Tibial nerve (tissue), 4 donors: ENCODE results near the gene FGF18.

Experiments
- EP300 ChIP-seq, 2 donors: sonication (generic); formaldehyde crosslinking; IDR thresholded peaks; one replicate each; pipeline ENCODE4 v1.6.1; 2017; ENCODE audit warnings: antibody characterized with exemption in 2 of 2, mild to moderate bottlenecking in 1 of 2
- POLR2A ChIP-seq, 2 donors: fragments of 450-650 bp; IDR thresholded peaks; one replicate each; pipeline ENCODE4 v1.6.1; 2017; ENCODE audit warnings: antibody characterized with exemption in 2 of 2, mild to moderate bottlenecking in 2 of 2, moderate library complexity in 2 of 2
- TF ChIP-seq, protein P1 (sequence below), 5 experiments: fragments of 200-600 bp in 3 of 5; fragments of 450-650 bp in 2 of 5; sonication (generic) in 3 of 5; IDR thresholded peaks; one replicate each; pipeline ENCODE4 v1.5.1; 2016 to 2019; ENCODE audit warnings: antibody characterized with exemption in 5 of 5, mild to moderate bottlenecking in 3 of 5, moderate library complexity in 2 of 5

DNA sequence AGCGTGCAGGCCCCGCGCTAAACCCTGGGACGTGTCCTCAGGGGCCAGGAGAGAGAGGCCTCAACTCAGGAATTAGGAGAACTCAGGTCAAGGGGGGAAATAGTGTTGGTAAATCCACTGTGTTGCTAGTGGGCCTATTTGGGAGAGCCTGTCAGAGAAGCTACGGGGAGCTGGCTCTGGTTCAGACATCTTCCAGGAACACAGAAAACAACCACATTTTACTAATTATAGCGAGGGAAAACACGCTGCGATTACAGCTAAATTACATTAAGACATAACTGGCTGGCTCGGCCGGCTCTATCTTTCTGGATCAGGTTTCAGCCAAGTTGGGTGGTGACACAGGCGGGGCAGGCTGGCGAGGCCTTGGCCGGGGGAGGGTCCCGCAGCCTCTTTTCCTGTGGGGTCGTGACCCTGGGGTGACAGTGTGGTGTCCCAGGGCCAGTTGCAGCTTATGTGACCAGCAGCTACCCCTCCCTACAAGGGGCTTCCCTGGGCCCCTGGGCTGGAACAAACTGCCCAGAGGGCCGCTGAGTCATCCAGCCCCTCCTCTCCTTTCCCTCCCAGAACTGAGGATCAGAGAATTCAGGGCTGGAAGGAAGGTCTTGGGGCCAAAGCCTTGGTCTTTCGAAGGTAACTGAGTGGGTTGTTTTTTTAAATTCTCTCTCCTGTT lies 75.1 kb downstream of the FGF18 start:
- TF ChIP-seq POLR2A (IDR thresholded peaks at IDR 0.05) (no peak), EP300 (IDR thresholded peaks at IDR 0.05) (peak in 1 of 2 donors; percentile 65)
- TF ChIP-seq, protein P1, sequence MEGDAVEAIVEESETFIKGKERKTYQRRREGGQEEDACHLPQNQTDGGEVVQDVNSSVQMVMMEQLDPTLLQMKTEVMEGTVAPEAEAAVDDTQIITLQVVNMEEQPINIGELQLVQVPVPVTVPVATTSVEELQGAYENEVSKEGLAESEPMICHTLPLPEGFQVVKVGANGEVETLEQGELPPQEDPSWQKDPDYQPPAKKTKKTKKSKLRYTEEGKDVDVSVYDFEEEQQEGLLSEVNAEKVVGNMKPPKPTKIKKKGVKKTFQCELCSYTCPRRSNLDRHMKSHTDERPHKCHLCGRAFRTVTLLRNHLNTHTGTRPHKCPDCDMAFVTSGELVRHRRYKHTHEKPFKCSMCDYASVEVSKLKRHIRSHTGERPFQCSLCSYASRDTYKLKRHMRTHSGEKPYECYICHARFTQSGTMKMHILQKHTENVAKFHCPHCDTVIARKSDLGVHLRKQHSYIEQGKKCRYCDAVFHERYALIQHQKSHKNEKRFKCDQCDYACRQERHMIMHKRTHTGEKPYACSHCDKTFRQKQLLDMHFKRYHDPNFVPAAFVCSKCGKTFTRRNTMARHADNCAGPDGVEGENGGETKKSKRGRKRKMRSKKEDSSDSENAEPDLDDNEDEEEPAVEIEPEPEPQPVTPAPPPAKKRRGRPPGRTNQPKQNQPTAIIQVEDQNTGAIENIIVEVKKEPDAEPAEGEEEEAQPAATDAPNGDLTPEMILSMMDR (IDR thresholded peaks at IDR 0.05) = no peak
